Calu3 (cell line): Measurements from ENCODE around the gene TSNAXIP1. TPM values are rescaled to one million over a fixed set of nuclear protein-coding genes. Genes with fewer than 3 reads are reported as not detected.
A peak's percentile ranks its signal among the peaks of the same experiment; 100 is the strongest.
"Not testable (repeated sequence)": the region's sequence is repeated elsewhere in the genome, so short reads cannot be mapped to it uniquely, and the experiment has no call there.

Source experiments
- BruUV-seq: library from RNA; stranded (reverse); fragments of 400-500 nt; replicated peaks from 2 replicates; lab custom pipeline; 2021; lab: Mats Ljungman, UMichigan
- CTCF ChIA-PET: fragments of 300-600 bp; sonication (Branson Sonifier 250); formaldehyde crosslinking; loops from one replicate; lab custom pipeline; 2022; ENCODE audit warnings: antibody characterized with exemption; lab: Charles Lee
- DNase-seq: peaks from one replicate; pipeline ENCODE4 v3.0.0; 2022
- H3K27ac Mint-ChIP-seq: one replicate; pipeline ENCODE4 v1.8.0; 2022; ENCODE audit warnings: mixed read lengths; ENCODE audit not compliant: unreplicated experiment
- H3K27me3 Mint-ChIP-seq: one replicate; pipeline ENCODE4 v1.8.0; 2022; ENCODE audit warnings: mixed read lengths; ENCODE audit not compliant: unreplicated experiment
- H3K36me3 Mint-ChIP-seq: one replicate; pipeline ENCODE4 v1.8.0; 2022; ENCODE audit warnings: mild to moderate bottlenecking, moderate library complexity, mixed read lengths; ENCODE audit not compliant: insufficient read depth, unreplicated experiment
- H3K4me1 Mint-ChIP-seq: one replicate; pipeline ENCODE4 v1.8.0; 2022; ENCODE audit warnings: mild to moderate bottlenecking, low read depth, mixed read lengths; ENCODE audit not compliant: unreplicated experiment
- H3K4me3 Mint-ChIP-seq: one replicate; pipeline ENCODE4 v1.8.0; 2022; ENCODE audit warnings: mild to moderate bottlenecking, low read depth, moderate library complexity, mixed read lengths; ENCODE audit not compliant: unreplicated experiment
- H3K9me3 Mint-ChIP-seq: one replicate; pipeline ENCODE4 v1.8.0; 2022; ENCODE audit warnings: low read depth, mixed read lengths; ENCODE audit not compliant: unreplicated experiment
- CTCF ChIP-seq: fragments of 200-600 bp; IDR thresholded peaks from one replicate; pipeline ENCODE4 v1.8.0; 2022; ENCODE audit warnings: antibody characterized with exemption; ENCODE audit not compliant: unreplicated experiment
- intact Hi-C: fragments of 100-400 bp; cut with micrococcal nuclease; formaldehyde crosslinking; loops from one replicate; pipeline ENCODE4 v1.10.0; 2022; ENCODE audit not compliant: unreplicated experiment
- total RNA-seq: library from RNA; stranded (reverse); gene quantifications from 2 replicates; pipeline ENCODE4 v1.2.3, GENCODE V29; 2022

Gene TSNAXIP1
- total RNA-seq, 1 experiment from 2014 or later, result 1.0 TPM

GRCh38 chr16:67833415-67834241, 26.9 kb downstream of the TSNAXIP1 start:
- no peaks in the 10 kb centered on the region for H3K27me3 Mint-ChIP-seq

DNA sequence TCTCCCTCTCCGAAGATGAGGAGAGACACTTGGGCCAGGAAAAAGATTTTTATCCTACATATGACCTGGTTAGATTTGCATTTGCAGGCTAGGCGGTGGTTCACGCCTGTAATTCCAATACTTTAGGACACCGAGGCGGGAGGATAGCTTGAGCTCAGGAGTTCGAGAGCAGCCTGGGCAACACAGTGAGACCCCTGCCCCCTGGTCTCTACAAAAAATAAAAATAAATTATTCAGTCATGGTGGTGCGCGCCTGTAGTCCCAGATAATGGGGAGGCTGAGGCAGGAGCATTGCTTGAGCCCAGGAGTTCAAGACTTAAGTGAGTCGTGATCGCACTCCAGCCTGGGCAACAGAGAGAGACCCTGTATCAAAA, 27.5 kb downstream of the TSNAXIP1 start:
- intact Hi-C loops, result no loop called here
- BruUV-seq, result no TSS peak
- no peak for TF ChIP-seq CTCF
- H3K4me1 Mint-ChIP-seq, result peaks cover 11% of the 10 kb centered on the region
- H3K27ac Mint-ChIP-seq, result no peak overlapping the region
- CTCF ChIA-PET, result interaction anchor here (0.8 to 1.8 kb wide), 5 partner anchors 10 to 27 kb away, joined by 3 to 6 read pairs (median 5); partner anchors contain the start of genes NUTF2, RANBP10 and TSNAXIP1
- H3K9me3 Mint-ChIP-seq, result no peaks in the 10 kb centered on the region
- peaks cover 33% of the 10 kb centered on the region for H3K36me3 Mint-ChIP-seq
- H3K27me3 Mint-ChIP-seq, result no peaks in the 10 kb centered on the region
- DNase-seq, result no peak
- H3K4me3 Mint-ChIP-seq, result peak overlapping the region; percentile 98

More at GRCh38 chr16:67833415-67834241, 26.9 kb downstream of the TSNAXIP1 start:
- Mint-ChIP-seq H3K4me1 (peaks cover 11% of the 10 kb centered on the region), H3K36me3 (peaks cover 33% of the 10 kb centered on the region), H3K27ac (peak overlapping the region; percentile 70), H3K4me3 (peak overlapping the region; percentile 98), H3K9me3 (no peaks in the 10 kb centered on the region)
- TF ChIP-seq CTCF, result no peak
- intact Hi-C loops, result no loop called here
- DNase-seq, result peak; percentile 94
- CTCF ChIA-PET, result interaction anchor here (0.8 to 1.8 kb wide), 7 partner anchors 11 to 312 kb away, joined by 3 to 6 read pairs (median 4); partner anchors contain the start of genes NUTF2, RANBP10 and TSNAXIP1
- no TSS peak for BruUV-seq

- peaks cover 27% of the 10 kb centered on the region for H3K36me3 Mint-ChIP-seq
- intact Hi-C loops, result not testable (repeated sequence)
These were observed 30.5 kb downstream of the TSNAXIP1 start for GRCh38 chr16:67837190-67837589.

GRCh38 chr16:67837811-67838210, 31.1 kb downstream of the TSNAXIP1 start:
- Mint-ChIP-seq H3K27me3 (no peaks in the 10 kb centered on the region), H3K4me1 (peaks cover 13% of the 10 kb centered on the region), H3K4me3 (no peak overlapping the region), H3K27ac (no peak overlapping the region), H3K9me3 (no peaks in the 10 kb centered on the region), H3K36me3 (peaks cover 28% of the 10 kb centered on the region)
- intact Hi-C loops, result no loop called here
- CTCF ChIA-PET, result interaction anchor here (1.0 kb wide), 1 partner anchor 21 kb away, joined by 6 read pairs; no protein-coding TSS in a partner anchor
- no peak for DNase-seq
- BruUV-seq, result no TSS peak
- no peak for TF ChIP-seq CTCF

More at GRCh38 chr16:67837190-67837589, 30.5 kb downstream of the TSNAXIP1 start:
- H3K4me3 Mint-ChIP-seq, H3K27ac Mint-ChIP-seq, BruUV-seq, H3K9me3 Mint-ChIP-seq, H3K27me3 Mint-ChIP-seq: not testable (repeated sequence)
- peaks cover 11% of the 10 kb centered on the region for H3K4me1 Mint-ChIP-seq
- DNase-seq, result peak; percentile 36
- CTCF ChIA-PET, result interaction anchor here (1.0 kb wide), 2 partner anchors 16 to 21 kb away, joined by 5 to 6 read pairs; no protein-coding TSS in a partner anchor
